Panc1 (cell line): ENCODE data around the gene STAB1.

Experiments
- TF ChIP-seq, protein P1 (sequence below): fragments of 450-650 bp; IDR thresholded peaks from 2 replicates; pipeline ENCODE4 v1.5.1; 2017; ENCODE audit warnings: mild to moderate bottlenecking
- TF ChIP-seq, protein P2 (sequence below), 2 experiments: IDR thresholded peaks; 2 replicates each; pipeline ENCODE4 v1.6.1; 2011 to 2012; ENCODE audit warnings: low read depth in 2 of 2, control low read depth in 1 of 2, low read length in 1 of 2, mild to moderate bottlenecking in 1 of 2, moderate library complexity in 1 of 2; ENCODE audit not compliant: insufficient read depth in 1 of 2

DNA sequence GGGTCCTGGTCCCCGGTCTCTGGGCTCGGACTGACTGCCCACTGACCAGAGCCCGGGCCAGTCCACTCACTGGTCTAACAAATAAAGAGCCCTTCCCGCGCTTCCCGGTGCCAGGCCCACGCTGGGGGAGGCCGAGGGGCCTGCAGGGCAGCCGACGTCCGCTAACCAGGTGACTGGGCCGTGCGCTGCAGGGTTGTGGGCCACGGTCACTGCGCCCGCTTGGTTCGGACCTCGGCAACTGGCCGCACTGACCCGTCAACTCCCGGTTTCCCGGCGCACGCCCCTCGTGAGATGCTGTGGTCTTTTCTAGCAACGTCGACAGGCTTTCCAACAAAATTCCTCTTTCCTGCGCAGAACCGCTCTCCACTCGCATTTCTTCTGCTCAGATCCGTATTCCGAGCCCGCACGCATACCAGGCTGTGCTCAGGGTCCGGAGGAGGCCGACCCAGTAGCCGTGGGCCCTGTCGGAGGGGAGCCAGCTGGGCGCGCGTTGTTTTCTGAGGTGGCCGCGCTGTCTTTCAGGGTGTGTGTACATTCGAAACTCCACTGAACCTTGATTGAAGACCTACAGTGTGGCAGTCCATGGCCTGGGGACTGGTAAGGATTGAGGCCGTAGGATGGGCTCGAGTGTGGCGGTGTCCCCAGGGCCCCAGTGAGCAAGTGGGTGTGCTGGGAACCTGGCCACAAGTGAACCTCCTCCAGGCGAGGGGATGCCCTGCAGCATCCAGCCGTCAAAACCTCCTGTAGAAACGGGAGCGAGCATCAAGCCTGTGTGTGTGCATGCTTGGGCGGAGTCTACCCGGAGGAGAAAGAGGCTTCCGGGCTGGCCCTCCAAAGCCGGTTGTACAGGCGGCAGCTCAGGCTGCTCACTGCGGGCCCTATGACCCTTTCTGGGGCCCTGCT lies 39.4 kb downstream of the STAB1 start:
- TF ChIP-seq, protein P1, sequence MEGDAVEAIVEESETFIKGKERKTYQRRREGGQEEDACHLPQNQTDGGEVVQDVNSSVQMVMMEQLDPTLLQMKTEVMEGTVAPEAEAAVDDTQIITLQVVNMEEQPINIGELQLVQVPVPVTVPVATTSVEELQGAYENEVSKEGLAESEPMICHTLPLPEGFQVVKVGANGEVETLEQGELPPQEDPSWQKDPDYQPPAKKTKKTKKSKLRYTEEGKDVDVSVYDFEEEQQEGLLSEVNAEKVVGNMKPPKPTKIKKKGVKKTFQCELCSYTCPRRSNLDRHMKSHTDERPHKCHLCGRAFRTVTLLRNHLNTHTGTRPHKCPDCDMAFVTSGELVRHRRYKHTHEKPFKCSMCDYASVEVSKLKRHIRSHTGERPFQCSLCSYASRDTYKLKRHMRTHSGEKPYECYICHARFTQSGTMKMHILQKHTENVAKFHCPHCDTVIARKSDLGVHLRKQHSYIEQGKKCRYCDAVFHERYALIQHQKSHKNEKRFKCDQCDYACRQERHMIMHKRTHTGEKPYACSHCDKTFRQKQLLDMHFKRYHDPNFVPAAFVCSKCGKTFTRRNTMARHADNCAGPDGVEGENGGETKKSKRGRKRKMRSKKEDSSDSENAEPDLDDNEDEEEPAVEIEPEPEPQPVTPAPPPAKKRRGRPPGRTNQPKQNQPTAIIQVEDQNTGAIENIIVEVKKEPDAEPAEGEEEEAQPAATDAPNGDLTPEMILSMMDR = no peak
- TF ChIP-seq, protein P2, sequence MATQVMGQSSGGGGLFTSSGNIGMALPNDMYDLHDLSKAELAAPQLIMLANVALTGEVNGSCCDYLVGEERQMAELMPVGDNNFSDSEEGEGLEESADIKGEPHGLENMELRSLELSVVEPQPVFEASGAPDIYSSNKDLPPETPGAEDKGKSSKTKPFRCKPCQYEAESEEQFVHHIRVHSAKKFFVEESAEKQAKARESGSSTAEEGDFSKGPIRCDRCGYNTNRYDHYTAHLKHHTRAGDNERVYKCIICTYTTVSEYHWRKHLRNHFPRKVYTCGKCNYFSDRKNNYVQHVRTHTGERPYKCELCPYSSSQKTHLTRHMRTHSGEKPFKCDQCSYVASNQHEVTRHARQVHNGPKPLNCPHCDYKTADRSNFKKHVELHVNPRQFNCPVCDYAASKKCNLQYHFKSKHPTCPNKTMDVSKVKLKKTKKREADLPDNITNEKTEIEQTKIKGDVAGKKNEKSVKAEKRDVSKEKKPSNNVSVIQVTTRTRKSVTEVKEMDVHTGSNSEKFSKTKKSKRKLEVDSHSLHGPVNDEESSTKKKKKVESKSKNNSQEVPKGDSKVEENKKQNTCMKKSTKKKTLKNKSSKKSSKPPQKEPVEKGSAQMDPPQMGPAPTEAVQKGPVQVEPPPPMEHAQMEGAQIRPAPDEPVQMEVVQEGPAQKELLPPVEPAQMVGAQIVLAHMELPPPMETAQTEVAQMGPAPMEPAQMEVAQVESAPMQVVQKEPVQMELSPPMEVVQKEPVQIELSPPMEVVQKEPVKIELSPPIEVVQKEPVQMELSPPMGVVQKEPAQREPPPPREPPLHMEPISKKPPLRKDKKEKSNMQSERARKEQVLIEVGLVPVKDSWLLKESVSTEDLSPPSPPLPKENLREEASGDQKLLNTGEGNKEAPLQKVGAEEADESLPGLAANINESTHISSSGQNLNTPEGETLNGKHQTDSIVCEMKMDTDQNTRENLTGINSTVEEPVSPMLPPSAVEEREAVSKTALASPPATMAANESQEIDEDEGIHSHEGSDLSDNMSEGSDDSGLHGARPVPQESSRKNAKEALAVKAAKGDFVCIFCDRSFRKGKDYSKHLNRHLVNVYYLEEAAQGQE (IDR thresholded peaks at IDR 0.05; ENCODE audit: insufficient read depth in 1 of 2, low read depth in 2 of 2, low read length in 1 of 2) = no peak
